B cell (primary cell): ENCODE measurements around the gene TCF7. TPM values are rescaled to one million over a fixed set of nuclear protein-coding genes. Genes with fewer than 3 reads are reported as not detected.

Experiments
- ATAC-seq: fragments of 200-7000 bp; cut with Tn5 transposase; one replicate; pipeline ENCODE4 v1.10.0; 2021; ENCODE audit warnings: low read depth, mild to moderate bottlenecking, moderate number of reproducible peaks, moderate library complexity
- CTCF ChIA-PET: fragments of 350-600 bp; sonication (Branson Sonifier 250); formaldehyde crosslinking; loops from one replicate; lab custom pipeline; 2021; ENCODE audit warnings: antibody characterized with exemption, inconsistent platforms; lab: Charles Lee
- POLR2A ChIA-PET: fragments of 350-600 bp; sonication (Branson Sonifier 250); formaldehyde crosslinking; loops from one replicate; lab custom pipeline; 2021; ENCODE audit warnings: antibody characterized with exemption; lab: Charles Lee
- DNase-seq: peaks from one replicate; pipeline ENCODE4 v3.0.0; 2013
- H2AFZ ChIP-seq: 2 replicates; pipeline ENCODE4 v1.6.1; 2012; ENCODE audit warnings: mild to moderate bottlenecking, low read depth, low read length; ENCODE audit not compliant: insufficient read depth, poor library complexity, severe bottlenecking
- H3K27ac ChIP-seq, 2 donors: 1 replicate in 1 of 2; 2 replicates in 1 of 2; pipeline ENCODE4 v1.5.1; 2012 to 2013; ENCODE audit warnings: low read length in 2 of 2, mild to moderate bottlenecking in 2 of 2, moderate library complexity in 1 of 2
- H3K27me3 ChIP-seq, 4 experiments: fragments of 200-600 bp in 1 of 4; sonication (generic) in 1 of 4; replicated peaks in 1 of 4; 1 replicate in 2 of 4; 2 replicates in 2 of 4; pipeline versions ENCODE4 v1.6.1 to v1.7.0; 2013 to 2016; ENCODE audit warnings: low read length in 3 of 4, mild to moderate bottlenecking in 2 of 4, mixed read lengths in 1 of 4, moderate library complexity in 1 of 4; ENCODE audit not compliant: insufficient read depth in 4 of 4, control insufficient read depth in 3 of 4; ENCODE audit errors: control extremely low read depth in 1 of 4
- H3K36me3 ChIP-seq, 2 experiments: replicated peaks in 1 of 2; 1 replicate in 1 of 2; 2 replicates in 1 of 2; pipeline versions ENCODE4 v1.6.1 to v1.7.1; 2013; ENCODE audit warnings: low read length in 1 of 2; ENCODE audit not compliant: insufficient read depth in 2 of 2, control insufficient read depth in 1 of 2; ENCODE audit errors: control extremely low read depth in 1 of 2, extremely low read depth in 1 of 2
- H3K4me1 ChIP-seq, 2 donors: fragments of 200-600 bp in 1 of 2; sonication (generic) in 1 of 2; 1 replicate in 1 of 2; 2 replicates in 1 of 2; pipeline versions ENCODE4 v1.5.1 to v1.6.1; 2013 to 2017; ENCODE audit warnings: low read length in 2 of 2; ENCODE audit not compliant: control insufficient read depth in 2 of 2, insufficient read depth in 2 of 2
- H3K4me2 ChIP-seq: replicated peaks from 2 replicates; pipeline ENCODE3; 2012; ENCODE audit warnings: mild to moderate bottlenecking, low read depth, low read length; ENCODE audit not compliant: poor library complexity, severe bottlenecking
- H3K4me3 ChIP-seq, 5 experiments: fragments of 200-600 bp in 1 of 5; sonication (generic) in 1 of 5; 1 replicate in 3 of 5; 2 replicates in 2 of 5; pipeline versions ENCODE4 v1.5.1 to v1.7.0; 2011 to 2016; ENCODE audit warnings: low read length in 4 of 5, mild to moderate bottlenecking in 4 of 5, low read depth in 2 of 5, control low read depth in 1 of 5, moderate library complexity in 1 of 5; ENCODE audit not compliant: insufficient read depth in 1 of 5; ENCODE audit errors: control extremely low read depth in 1 of 5, extremely low read depth in 1 of 5
- H3K79me2 ChIP-seq: fragments of 200-600 bp; sonication (generic); one replicate; pipeline ENCODE4 v1.6.0; 2016; ENCODE audit warnings: low read length; ENCODE audit not compliant: control insufficient read depth, insufficient read depth
- H3K9ac ChIP-seq: fragments of 200-600 bp; sonication (generic); 2 replicates; pipeline ENCODE4 v1.6.1; 2017; ENCODE audit warnings: mild to moderate bottlenecking, low read length, moderate library complexity
- H3K9me3 ChIP-seq, 3 donors: one replicate each; pipeline versions ENCODE4 v1.6.1 to v1.7.1; 2013; ENCODE audit warnings: low read length in 2 of 3; ENCODE audit not compliant: control insufficient read depth in 2 of 3, insufficient read depth in 1 of 3; ENCODE audit errors: control extremely low read depth in 1 of 3
- H4K20me1 ChIP-seq: 2 replicates; pipeline ENCODE4 v1.6.0; 2012; ENCODE audit warnings: mild to moderate bottlenecking, low read length; ENCODE audit not compliant: insufficient read depth, control insufficient read depth, poor library complexity, severe bottlenecking
- H3K27ac Mint-ChIP-seq: one replicate; pipeline ENCODE4 v1.8.0; 2021; ENCODE audit warnings: mixed read lengths
- H3K27me3 Mint-ChIP-seq: one replicate; pipeline ENCODE4 v1.8.0; 2021; ENCODE audit warnings: mixed read lengths
- H3K4me1 Mint-ChIP-seq: one replicate; pipeline ENCODE4 v1.8.0; 2021; ENCODE audit warnings: mixed read lengths
- H3K4me3 Mint-ChIP-seq: one replicate; pipeline ENCODE4 v1.8.0; 2021; ENCODE audit warnings: mixed read lengths
- H3K9me3 Mint-ChIP-seq: one replicate; pipeline ENCODE4 v1.8.0; 2022; ENCODE audit warnings: mixed read lengths; ENCODE audit not compliant: insufficient read depth
- CTCF ChIP-seq: fragments of 200-600 bp; IDR thresholded peaks from one replicate; pipeline ENCODE4 v1.8.0; 2022; ENCODE audit warnings: antibody characterized with exemption, mild to moderate bottlenecking
- EZH2 ChIP-seq: IDR thresholded peaks from 2 replicates; pipeline ENCODE4 v1.6.1; 2012; ENCODE audit warnings: borderline replicate concordance, low read depth, mild to moderate bottlenecking, moderate library complexity, low read length; ENCODE audit not compliant: insufficient read depth, poor library complexity, severe bottlenecking
- WGBS: methylation state at CpG from one replicate; pipeline ENCODE4 v1.1.5; 2013; ENCODE audit warnings: missing lambda C conversion rate; ENCODE audit not compliant: insufficient coverage; 5-methylcytosine and 5-hydroxymethylcytosine counted together
- intact Hi-C: fragments of 100-400 bp; cut with micrococcal nuclease; formaldehyde crosslinking; loops from one replicate; pipeline ENCODE4 v1.10.0; 2022
- polyA plus RNA-seq: library from polyadenylated mRNA; depleted of rRNA; stranded (reverse); fragments of >200 nt; gene quantifications from 2 replicates; pipeline ENCODE4 v1.2.3, GENCODE V29; 2012
- total RNA-seq, 2 donors: library from RNA; stranded (reverse); fragments of 120-200 nt in 1 of 2; gene quantifications; 1 replicate in 1 of 2; 2 replicates in 1 of 2; pipeline versions ENCODE4 v1.2.3 to v1.2.4, GENCODE V29; 2013 to 2022

The TCF7 gene
- total and polyA plus RNA-seq, 2 donors (not counting 1 experiment from before 2014, with no cell fraction given) = 26.8 to 61.1 TPM

GRCh38 chr5:134153241-134153640, 38.8 kb downstream of the TCF7 start:
- H3K36me3 ChIP-seq = peaks cover 9 to 78% of the 10 kb centered on the region in 2 experiments
- 100% methylated on average over 2 of the region's 3 CpGs for WGBS
- H3K4me3 Mint-ChIP-seq = no peak overlapping the region
- ATAC-seq (no peak), DNase-seq (no peak)
- H3K4me1 ChIP-seq = no peaks in the 10 kb centered on the region
- peaks cover 24% of the 10 kb centered on the region for H4K20me1 ChIP-seq
- H3K27ac Mint-ChIP-seq = no peak overlapping the region
- H3K27me3 Mint-ChIP-seq = no peaks in the 10 kb centered on the region
- H3K27me3 ChIP-seq = no peaks in the 10 kb centered on the region
- no peak overlapping the region for H2AFZ ChIP-seq
- H3K4me3 ChIP-seq = no peak overlapping the region
- TF ChIP-seq EZH2 (no peak), CTCF (no peak)
- CTCF ChIA-PET = interaction anchor here (0.6 to 25.7 kb wide), 7 partner anchors 9 to 113 kb away, joined by 3 to 644 read pairs (median 5); no protein-coding TSS in a partner anchor
- POLR2A ChIA-PET = no interaction called here
- H3K9me3 ChIP-seq = no peaks in the 10 kb centered on the region
- H3K9me3 Mint-ChIP-seq = no peaks in the 10 kb centered on the region
- peaks cover 7% of the 10 kb centered on the region for H3K79me2 ChIP-seq
- peaks cover 2% of the 10 kb centered on the region for H3K4me1 Mint-ChIP-seq
- H3K4me2 ChIP-seq = no peak overlapping the region
- no peak overlapping the region for H3K27ac ChIP-seq
- intact Hi-C loops = no loop called here
- H3K9ac ChIP-seq = no peak overlapping the region

DNA sequence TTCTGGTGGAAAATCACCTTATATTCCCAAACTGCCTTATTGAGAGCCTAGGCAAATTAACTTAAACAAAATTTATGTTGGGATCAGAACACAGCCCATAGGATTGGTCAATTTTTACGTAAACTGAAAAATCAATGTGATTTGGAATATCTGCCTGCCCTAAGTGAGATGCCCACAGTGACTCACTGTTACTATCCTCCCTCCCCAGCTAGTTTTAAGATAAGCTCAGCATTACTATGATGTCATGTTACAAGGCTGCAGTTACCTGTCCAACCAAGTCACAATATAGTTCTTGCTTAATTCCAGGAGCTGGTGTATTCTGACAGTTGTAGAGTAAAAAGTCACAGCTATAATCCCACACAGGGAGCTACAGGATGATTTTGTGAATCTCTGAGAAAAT, 39.2 kb downstream of the TCF7 start:
- no peak overlapping the region for H3K4me3 Mint-ChIP-seq
- Histone ChIP-seq H3K9me3 (no peaks in the 10 kb centered on the region), H3K79me2 (peaks cover 7% of the 10 kb centered on the region), H3K4me3 (no peak overlapping the region), H3K36me3 (peaks cover 9 to 81% of the 10 kb centered on the region in 2 experiments), H3K4me2 (no peak overlapping the region), H4K20me1 (peaks cover 24% of the 10 kb centered on the region), H3K9ac (no peak overlapping the region), H3K27ac (no peak overlapping the region), H3K27me3 (no peaks in the 10 kb centered on the region), H2AFZ (no peak overlapping the region), H3K4me1 (no peaks in the 10 kb centered on the region)
- intact Hi-C loops = no loop called here
- no peaks in the 10 kb centered on the region for H3K9me3 Mint-ChIP-seq
- H3K27ac Mint-ChIP-seq = no peak overlapping the region
- no peaks in the 10 kb centered on the region for H3K27me3 Mint-ChIP-seq
- ATAC-seq (no peak), DNase-seq (no peak)
- no peaks in the 10 kb centered on the region for H3K4me1 Mint-ChIP-seq
- WGBS = 100% methylated on average over 1 of the region's 1 CpG
- ChIA-PET CTCF (interaction anchor here (0.8 to 25.7 kb wide), 6 partner anchors 8 to 114 kb away, joined by 3 to 644 read pairs (median 6); no protein-coding TSS in a partner anchor), POLR2A (no interaction called here)
- no peak for TF ChIP-seq EZH2
- TF ChIP-seq CTCF = no peak
